ENCODE measurements around the gene RAB4B.

Gene RAB4B

DNA sequence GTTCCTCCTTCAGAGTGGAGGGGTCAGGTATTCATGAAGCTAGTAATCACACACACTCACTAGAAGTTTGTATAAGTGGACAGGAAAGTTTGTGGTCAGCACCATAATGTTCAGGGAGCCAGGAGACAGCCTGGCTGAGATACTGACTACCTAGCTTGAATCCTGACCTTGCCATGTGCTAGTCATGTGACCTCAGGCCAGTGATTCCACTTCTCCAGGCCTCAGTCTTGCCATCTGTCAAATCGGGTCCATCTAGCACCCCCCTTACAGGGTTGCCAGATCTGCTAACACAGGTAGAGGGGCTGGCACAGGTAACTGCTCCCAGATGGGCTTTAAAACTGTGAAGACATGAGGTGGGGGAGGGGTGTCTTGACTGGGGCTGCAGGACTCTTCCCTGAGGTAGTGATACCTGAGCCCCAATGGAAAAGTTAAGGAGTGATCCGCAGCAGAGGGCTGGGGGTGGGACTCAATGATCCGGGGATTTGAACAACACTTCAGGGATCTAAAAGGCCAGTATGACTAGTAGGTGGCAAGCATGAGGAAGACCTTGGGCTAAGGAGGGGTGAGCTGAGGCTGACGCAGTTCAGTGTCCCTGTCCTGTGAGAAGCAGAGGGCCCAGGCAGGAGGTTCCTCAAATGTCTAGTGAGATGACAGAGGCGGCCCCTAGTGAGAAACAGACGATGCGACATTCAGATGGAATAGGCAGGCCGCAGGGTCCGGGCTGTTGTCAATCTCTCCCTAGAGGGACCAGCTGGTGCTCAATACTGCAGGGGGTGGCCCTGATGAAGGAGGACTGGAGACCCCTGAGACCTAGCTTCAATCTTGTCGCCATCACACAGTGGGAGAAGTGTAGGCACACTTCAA lies 36.3 kb upstream of the RAB4B start:
- in situ Hi-C loops (cut with HindIII; ENCODE audit: low pct_unique_long_range_greater_than_20kb, low sequenced_read_pairs) = no loop called here
- DNase-seq (ENCODE audit: low read depth in 1 of 2, low spot score in 1 of 2) = no peak
- TF ChIP-seq JUND (IDR thresholded peaks at IDR 0.05; ENCODE audit: low read depth) = no peak

DNA sequence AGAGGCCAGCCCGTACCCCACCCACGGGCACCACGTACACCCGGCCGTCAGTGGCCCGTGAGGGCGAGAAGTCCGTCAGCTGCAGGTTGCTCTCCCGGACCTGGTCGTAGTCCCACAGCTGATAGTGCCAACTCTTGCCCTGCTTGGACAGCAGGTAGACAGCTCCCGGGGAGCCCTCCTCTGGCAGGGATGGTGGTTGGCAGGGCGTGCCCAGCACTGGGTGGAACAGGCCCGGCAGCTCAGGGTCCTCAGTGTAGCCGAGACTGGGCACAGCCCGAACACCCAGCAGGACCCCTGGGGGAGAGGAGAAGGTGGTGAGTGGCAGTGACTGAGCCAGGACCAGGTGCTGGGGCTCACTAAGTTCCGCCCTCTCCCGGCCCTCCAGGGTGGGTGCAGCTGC lies 35.6 kb upstream of the RAB4B start:
- no peak for TF ChIP-seq JUND (IDR thresholded peaks at IDR 0.05; ENCODE audit: low read depth)
- DNase-seq (ENCODE audit: low read depth in 1 of 2, low spot score in 1 of 2) = no peak
- in situ Hi-C loops (cut with HindIII; ENCODE audit: low pct_unique_long_range_greater_than_20kb, low sequenced_read_pairs) = no loop called here

DNA sequence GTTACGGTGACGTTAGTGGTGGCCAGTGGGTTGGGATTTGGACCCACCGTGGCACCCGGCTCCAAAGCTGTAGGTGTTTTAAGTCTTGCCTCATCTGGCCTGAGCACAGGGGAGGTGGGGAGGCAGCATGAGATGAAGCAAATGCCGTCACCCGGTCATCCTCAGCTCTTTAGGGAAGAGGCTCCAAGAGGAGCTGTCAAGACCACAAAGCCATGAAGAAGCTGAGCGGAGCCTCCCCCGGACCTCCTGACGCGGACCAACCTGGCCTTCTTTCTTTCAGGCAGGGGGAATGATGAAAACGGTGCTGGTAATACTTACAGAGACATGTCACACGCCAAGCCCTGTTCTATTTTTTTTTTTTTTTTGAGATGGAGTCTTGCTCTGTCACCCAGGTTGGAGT lies 35.2 kb upstream of the RAB4B start:
- in situ Hi-C loops (cut with HindIII; ENCODE audit: low pct_unique_long_range_greater_than_20kb, low sequenced_read_pairs) = no loop called here
- TF ChIP-seq JUND (IDR thresholded peaks at IDR 0.05; ENCODE audit: low read depth) = no peak
- no peak for DNase-seq (ENCODE audit: low read depth in 1 of 2, low spot score in 1 of 2)

DNA sequence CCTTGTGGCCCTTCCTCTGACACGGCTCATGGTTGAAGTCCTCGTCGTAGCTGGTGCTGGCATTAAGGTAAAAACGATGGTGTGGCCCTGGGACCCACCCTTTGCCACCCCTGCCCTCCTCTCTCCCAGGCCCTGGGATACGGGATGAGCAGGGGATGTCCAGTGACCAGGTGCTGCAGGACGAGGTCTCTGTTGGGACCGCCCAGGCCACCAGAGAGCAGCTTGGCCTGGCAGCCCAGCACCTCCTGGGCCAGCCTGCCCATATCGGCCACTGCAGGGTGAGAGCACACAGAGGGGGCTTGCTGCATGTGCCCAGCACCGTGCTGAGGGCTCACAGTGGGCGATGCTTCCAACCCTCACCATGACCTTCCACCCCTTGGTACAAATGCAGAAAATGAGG lies 34.1 kb upstream of the RAB4B start:
- in situ Hi-C loops (cut with HindIII; ENCODE audit: low pct_unique_long_range_greater_than_20kb, low sequenced_read_pairs) = no loop called here
- TF ChIP-seq JUND (IDR thresholded peaks at IDR 0.05; ENCODE audit: low read depth) = no peak
- DNase-seq (ENCODE audit: low read depth in 1 of 2, low spot score in 1 of 2) = no peak

DNA sequence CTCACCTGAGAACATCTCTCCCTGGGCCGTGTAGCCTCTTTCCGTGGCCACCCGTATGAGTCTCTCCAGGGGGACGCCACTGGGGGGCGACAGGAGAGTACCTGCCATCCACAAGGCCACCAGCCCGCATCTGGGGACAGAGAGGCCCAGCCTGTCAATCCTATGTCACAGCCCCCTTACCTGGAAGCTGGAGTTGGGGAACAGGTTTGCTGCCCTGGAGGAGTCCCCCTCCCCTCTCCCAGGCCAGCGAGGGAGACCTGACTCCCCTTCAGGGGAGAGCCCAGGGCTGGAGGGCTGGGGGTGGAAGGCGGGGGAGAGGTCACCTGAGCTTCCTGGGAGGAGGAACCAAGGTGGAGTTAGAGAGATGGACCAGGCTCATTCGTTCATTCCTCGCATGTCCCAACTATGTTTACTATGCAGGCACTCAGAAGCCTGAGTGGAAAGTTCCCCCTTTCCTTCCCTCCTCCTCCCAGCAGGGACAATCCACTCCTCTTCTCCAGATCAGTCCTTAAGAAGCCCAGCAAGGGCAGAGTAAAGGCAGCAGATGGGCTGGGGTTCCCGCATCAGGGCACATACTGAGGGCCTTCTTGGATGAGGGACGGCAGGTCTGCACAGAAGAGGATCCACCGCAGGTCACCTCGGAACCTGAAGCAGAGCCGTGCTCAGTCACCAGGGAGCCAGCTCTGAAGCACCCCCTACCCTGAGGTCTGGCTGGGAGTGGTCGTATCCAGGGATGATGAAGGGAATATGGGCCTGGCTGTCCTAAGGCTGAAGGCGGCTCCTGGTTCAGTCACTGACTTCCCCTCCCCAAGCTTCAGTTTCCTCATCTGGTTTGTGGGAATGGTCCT lies 33.3 kb upstream of the RAB4B start:
- peak in 1 of 2 experiments; percentile 60 for DNase-seq (ENCODE audit: low read depth in 1 of 2, low spot score in 1 of 2)
- no peak for TF ChIP-seq JUND (IDR thresholded peaks at IDR 0.05; ENCODE audit: low read depth)
- in situ Hi-C loops (cut with HindIII; ENCODE audit: low pct_unique_long_range_greater_than_20kb, low sequenced_read_pairs) = no loop called here

DNA sequence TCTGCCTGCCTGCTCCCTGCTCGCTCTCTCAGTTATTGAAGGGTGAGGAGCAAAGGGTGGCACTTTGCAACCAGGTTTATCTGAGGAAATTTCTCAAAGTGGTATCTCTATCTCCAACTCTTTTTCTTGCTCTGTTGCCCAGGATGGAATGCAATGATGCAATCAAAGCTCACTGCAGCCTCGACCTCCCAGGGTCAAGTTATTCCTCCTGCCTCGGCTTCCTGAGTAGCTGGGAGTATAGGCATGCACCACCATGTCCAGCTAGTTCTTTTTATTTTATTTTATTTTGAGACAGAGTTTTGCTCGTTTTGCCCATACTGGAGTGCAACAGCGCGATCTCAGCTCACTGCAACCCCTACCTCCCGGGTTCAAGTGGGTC lies 32.7 kb upstream of the RAB4B start:
- TF ChIP-seq JUND (IDR thresholded peaks at IDR 0.05; ENCODE audit: low read depth) = no peak
- no peak for DNase-seq (ENCODE audit: low read depth in 1 of 2, low spot score in 1 of 2)
- in situ Hi-C loops (cut with HindIII; ENCODE audit: low pct_unique_long_range_greater_than_20kb, low sequenced_read_pairs) = no loop called here

DNA sequence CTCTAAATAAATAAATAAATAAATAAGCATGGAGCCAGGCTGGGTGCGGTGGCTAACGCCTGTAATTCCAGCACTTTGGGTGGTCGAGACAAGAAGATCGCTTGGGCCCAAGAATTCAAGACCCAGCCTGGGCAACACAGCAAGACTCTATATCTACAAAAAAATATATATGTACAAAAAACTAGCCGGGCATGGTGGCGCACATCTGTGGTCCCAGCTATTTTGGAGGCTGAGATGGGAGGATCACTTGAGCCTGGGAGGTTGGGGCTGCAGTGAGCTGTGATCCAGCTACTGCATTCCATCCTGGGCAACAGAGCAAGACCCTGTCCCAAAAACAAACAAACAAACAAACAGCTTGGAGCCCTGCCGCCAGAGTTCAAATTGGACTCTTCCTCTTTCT lies 30.5 kb upstream of the RAB4B start:
- no peak for DNase-seq (ENCODE audit: low read depth in 1 of 2, low spot score in 1 of 2)
- no peak for TF ChIP-seq JUND (IDR thresholded peaks at IDR 0.05; ENCODE audit: low read depth)
- in situ Hi-C loops (cut with HindIII; ENCODE audit: low pct_unique_long_range_greater_than_20kb, low sequenced_read_pairs) = no loop called here

DNA sequence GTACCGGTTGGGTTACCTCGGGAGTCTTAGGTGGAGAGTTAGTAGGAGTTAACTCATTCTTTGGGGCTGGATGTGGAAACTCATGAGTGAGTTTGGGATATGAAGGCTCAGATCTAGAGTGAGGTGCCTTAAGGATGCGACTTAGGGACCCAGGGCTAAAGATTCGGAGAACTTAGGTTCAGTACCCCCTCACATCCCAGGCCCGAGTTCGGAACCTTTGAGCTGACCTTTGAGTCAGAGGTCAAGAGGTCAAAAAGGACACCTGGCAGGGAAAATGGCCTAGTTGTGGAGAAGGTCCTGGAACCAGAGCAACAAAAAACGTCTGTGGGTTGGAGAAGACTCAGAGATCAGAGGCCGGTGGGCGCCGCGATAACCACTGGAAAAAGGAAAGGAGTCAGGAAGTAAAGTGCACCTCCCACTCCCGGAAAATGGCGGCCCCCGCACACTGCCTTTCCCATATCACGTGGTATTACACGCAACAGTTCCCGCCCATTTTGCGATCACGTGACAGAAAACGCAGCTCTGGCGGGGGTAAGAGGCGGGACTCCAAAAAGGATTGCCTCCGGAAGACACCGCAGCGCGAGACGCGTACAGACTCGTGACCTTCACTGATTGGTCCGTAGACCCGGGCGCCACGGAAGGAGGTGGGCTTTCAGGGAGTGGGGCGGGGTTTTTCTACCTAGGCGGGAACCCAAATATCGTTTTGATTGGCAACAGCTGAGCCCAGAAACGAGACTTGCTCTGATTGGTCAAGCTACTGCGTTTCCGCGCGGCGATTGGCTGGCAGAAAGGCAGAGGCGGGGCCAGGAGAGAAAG lies 27.8 kb upstream of the RAB4B start, which contains the start of gene ACTMAP:
ACTMAP (minus strand) TSS at position 420 of the 816 bp plus-strand sequence. CDS start 674 bp downstream, outside the sequence.
- peak; percentile 81 to 99 for DNase-seq (ENCODE audit: low read depth in 1 of 2, low spot score in 1 of 2)
- in situ Hi-C loops (cut with HindIII; ENCODE audit: low pct_unique_long_range_greater_than_20kb, low sequenced_read_pairs) = no loop called here
- TF ChIP-seq JUND (IDR thresholded peaks at IDR 0.05; ENCODE audit: low read depth) = no peak

DNA sequence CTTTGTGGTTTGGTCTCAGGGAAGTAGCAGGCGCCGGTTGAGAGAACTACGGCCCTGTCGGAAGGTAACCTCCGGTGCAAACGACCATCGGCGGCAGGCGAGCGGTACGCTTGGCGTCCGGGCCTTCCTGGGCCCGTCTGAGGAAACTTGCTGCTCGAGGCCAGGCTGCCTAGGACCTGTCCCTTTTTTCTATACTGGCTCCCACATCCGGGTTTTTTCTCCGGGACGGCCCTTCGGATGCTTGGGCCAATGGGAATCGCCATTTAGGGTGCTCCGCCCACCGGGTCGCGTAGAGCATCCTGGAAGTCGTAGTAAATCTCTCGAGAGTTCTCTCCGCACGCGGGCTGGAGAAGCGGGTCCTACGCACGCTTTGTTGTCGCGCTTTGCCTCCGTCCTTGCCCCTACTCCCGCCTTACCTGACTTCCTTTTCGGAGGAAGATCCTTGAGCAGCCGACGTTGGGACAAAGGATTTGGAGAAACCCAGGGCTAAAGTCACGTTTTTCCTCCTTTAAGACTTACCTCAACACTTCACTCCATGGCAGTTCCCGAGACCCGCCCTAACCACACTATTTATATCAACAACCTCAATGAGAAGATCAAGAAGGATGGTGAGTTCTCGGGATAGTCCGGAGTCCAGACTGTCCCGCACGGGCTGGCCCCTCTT lies 27.0 kb upstream of the RAB4B start, which contains the start of gene SNRPA:
SNRPA (plus strand) TSS at position 330 of the 664 bp plus-strand sequence; CDS start at position 536, 206 bp downstream.
- TF ChIP-seq JUND (IDR thresholded peaks at IDR 0.05; ENCODE audit: low read depth) = no peak
- in situ Hi-C loops (cut with HindIII; ENCODE audit: low pct_unique_long_range_greater_than_20kb, low sequenced_read_pairs) = no loop called here
- DNase-seq (ENCODE audit: low read depth in 1 of 2, low spot score in 1 of 2) = peak; percentile 72 to 96

DNA sequence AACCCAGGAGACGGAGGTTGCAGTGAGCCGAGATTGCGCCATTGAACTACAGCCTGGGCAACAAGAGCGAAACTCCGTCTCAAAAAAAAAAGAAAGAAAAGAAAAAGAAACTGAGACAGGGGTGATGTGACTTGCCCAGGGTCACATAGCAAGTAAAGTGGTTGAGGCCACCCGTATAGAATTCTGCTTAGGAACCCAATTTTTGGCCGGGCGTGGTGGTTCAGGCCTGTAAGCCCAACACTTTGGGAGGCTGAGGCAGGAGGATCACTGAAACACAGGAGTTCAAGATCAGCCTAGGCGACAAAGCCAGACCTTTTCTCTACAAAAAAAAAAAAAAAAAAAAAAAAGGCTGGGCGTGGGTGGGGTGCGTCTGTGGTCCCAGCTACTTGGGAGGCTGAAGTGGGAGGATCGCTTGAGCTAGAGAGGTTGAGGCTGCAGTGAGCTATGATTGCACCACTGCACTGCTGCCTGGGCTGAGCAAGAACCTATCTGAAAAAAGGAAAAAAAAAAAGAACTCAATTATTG lies 25.7 kb upstream of the RAB4B start:
- in situ Hi-C loops (cut with HindIII; ENCODE audit: low pct_unique_long_range_greater_than_20kb, low sequenced_read_pairs) = no loop called here
- DNase-seq (ENCODE audit: low read depth in 1 of 2, low spot score in 1 of 2) = no peak
- TF ChIP-seq JUND (IDR thresholded peaks at IDR 0.05; ENCODE audit: low read depth) = no peak

DNA sequence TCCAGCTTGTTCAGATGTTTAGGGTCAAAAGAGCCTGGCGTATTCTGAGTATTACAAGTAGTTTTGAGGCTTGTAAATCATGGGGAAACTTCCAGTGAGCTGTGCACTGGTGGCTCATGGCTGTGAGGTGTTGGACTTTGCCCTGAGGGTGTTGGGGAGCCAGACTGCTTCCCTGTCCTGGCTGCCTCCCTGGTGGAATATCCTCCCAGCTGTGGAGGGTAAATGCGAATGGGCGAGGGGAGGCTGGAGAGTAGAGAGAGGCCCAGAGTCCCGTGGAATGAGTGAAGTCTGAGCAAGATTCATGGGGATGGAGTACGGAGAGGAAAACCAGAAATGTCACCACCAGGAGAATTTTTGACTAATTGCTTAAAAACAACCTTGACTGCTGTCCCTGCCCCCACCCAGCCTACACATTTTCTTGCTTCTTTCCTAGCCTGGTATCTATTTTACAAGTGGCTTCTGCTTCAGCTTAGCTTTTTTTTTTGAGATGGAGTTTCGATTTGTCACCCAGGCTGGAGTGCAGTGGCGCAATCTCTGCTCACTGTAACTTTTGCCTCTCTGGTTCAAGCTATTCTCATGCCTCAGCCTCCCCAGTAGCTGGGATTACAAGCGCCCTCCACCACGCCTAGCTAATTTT lies 23.3 kb upstream of the RAB4B start:
- in situ Hi-C loops (cut with HindIII; ENCODE audit: low pct_unique_long_range_greater_than_20kb, low sequenced_read_pairs) = no loop called here
- DNase-seq (ENCODE audit: low read depth in 1 of 2, low spot score in 1 of 2) = no peak
- TF ChIP-seq JUND (IDR thresholded peaks at IDR 0.05; ENCODE audit: low read depth) = no peak

All from T47D (cell line).